ENCODE results near the gene SPDYE11.
"Not testable (repeated sequence)": the region's sequence is repeated elsewhere in the genome, so short reads cannot be mapped to it uniquely, and the experiment has no call there.

SPDYE11 gene, protein sequence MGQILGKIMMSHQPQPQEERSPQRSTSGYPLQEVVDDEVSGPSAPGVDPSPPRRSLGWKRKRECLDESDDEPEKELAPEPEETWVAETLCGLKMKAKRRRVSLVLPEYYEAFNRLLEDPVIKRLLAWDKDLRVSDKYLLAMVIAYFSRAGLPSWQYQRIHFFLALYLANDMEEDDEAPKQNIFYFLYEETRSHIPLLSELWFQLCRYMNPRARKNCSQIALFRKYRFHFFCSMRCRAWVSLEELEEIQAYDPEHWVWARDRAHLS

GRCh38 chr7:73057811-73058210 is at the start of gene SPDYE11:
Gene SPDYE11 (minus strand): TSS chr7:73057911. CDS start chr7:73056111, 1,800 bp downstream.
- DNase-seq (ENCODE audit: low read depth): not testable (repeated sequence)

- not testable (repeated sequence) for DNase-seq (ENCODE audit: low read depth)
Measured at GRCh38 chr7:73085938-73086337, 28.2 kb upstream of the SPDYE11 start, which contains the start of gene SPDYE9. Gene SPDYE9 (minus strand): TSS chr7:73086038. CDS start chr7:73084238, 1,800 bp downstream.

DNA sequence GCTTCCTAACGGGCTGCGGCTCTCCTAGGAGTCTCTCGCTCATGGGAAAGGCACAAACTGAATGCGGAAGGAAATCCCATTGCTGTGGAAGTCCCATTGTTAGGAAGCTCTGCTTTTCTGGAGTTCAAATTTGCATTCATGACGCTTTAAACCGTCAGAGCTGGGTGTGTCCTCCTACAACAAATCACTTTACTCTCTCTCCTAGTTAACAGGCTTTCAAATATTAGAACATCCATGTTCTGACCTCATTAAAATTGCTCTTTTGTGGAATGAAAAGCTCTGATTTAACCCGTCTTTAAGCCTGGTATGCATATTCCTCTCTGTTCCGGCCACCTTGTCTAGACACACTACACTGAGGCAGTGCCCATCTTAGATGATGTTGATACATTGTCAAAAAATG is 28.0 kb downstream of the SPDYE11 start, which contains the start of gene SPDYE8:
Gene SPDYE8 (minus strand): TSS at position 101 of the 400 bp plus-strand sequence. CDS start 1,800 bp downstream, outside the sequence.
- DNase-seq (ENCODE audit: low read depth): not testable (repeated sequence)

DNA sequence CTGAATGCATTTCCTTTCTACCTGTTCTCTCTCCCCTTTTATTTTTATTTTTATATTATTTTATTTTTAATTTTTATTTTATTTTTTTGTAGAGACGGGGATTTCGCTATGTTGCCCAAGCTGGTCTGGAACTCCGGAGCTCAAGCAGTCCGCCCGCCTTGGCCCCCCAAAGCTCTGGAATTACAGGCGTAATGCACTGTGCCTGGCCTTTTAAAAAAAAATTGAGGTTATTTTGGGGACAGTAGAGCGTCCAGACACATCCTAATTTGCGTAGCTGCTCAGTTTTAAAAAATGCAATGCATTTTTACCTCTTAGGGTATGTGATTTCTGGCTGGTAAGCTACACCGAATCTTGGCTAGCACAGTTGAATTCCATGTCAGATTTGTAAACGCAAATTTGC is 51.2 kb downstream of the SPDYE11 start:
- DNase-seq (ENCODE audit: low read depth): not testable (repeated sequence)

GRCh38 chr7:73005693-73006447 is 51.8 kb downstream of the SPDYE11 start:
- peak; percentile 81 for DNase-seq (ENCODE audit: low read depth)

DNA sequence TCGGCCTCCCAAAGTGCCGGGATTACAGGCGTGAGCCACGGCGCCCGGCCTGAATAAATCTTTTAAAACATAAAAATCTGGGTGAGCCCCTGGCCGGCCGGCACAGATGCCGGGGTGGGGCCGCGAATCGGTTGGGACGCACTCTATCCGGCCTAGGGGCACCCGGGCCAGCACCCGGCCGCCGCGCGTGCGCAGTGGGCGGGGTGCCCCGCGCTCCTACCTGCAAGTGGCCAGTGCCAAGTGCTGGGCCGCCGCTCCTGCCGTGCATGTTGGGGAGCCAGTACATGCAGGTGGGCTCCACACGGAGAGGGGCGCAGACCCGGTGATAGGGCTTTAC is 52.4 kb downstream of the SPDYE11 start:
- DNase-seq (ENCODE audit: low read depth): peak; percentile 47

DNA sequence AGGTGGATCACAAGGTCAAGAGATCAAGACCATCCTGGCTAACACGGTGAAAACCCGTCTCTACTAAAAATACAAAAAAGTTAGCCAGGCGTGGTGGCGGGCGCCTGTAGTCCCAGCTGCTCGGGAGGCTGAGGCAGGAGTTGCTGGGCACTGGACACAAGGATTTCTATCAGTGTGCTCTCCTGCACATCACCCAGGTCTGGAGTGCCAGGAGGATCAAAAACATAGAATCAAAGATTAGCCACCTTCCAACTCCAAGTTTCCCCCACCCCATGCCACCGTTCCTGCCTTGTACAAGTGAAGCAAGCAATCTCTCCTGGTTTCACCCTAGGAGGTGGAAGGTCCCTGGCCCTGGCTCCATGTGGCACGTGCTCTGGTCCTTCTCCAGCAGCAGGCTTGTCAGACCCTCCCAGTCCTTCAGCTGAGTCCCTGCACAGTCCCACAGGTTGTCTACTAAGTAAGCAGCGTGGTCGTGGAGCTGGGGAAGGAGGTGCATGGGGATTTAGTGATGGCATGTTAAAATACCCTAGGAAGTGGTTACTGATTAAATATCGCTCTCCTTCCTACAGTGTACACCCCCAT is 59.7 kb downstream of the SPDYE11 start:
- not testable (repeated sequence) for DNase-seq (ENCODE audit: low read depth)

Data from T-helper 22 cell (primary cell).